IPS DF 6.9 (cell line): ENCODE measurements around the gene AK5.

Source experiments
- DNase-seq: peaks from one replicate; pipeline ENCODE4 v3.0.0-alpha.2; 2013; ENCODE audit warnings: low read depth, low spot score
- H3K27ac ChIP-seq: one replicate; pipeline ENCODE4 v1.5.1; 2013; ENCODE audit warnings: low read length, control low read depth
- H3K27me3 ChIP-seq: 2 replicates; pipeline ENCODE4 v1.6.1; 2013; ENCODE audit warnings: mild to moderate bottlenecking, low read length; ENCODE audit not compliant: control insufficient read depth, insufficient read depth
- H3K36me3 ChIP-seq: 2 replicates; pipeline ENCODE4 v1.6.1; 2013; ENCODE audit warnings: low read length; ENCODE audit not compliant: control insufficient read depth, insufficient read depth
- H3K4me1 ChIP-seq: 2 replicates; pipeline ENCODE4 v1.6.1; 2013; ENCODE audit warnings: low read length; ENCODE audit not compliant: control insufficient read depth, insufficient read depth
- H3K4me3 ChIP-seq: 2 replicates; pipeline ENCODE4 v1.5.1; 2013; ENCODE audit warnings: mild to moderate bottlenecking, low read length
- H3K9me3 ChIP-seq: 2 replicates; pipeline ENCODE4 v1.6.1; 2013; ENCODE audit warnings: low read length, inconsistent platforms; ENCODE audit not compliant: control insufficient read depth, insufficient read depth
- WGBS: extraction: QIAGEN DNeasy Blood & Tissue Kit; methylation state at CpG from one replicate; pipeline ENCODE4 v1.1.7; 2013; ENCODE audit warnings: mixed read lengths, missing lambda C conversion rate; ENCODE audit not compliant: insufficient read length, insufficient coverage; 5-methylcytosine and 5-hydroxymethylcytosine counted together

The AK5 gene

GRCh38 chr1:77265180-77265579, 16.6 kb upstream of the AK5 start:
- no peaks in the 10 kb centered on the region for H3K36me3 ChIP-seq
- no CpG with 5 or more reads among the region's 1 CpG for WGBS

GRCh38 chr1:77267035-77267434, 14.8 kb upstream of the AK5 start:
- no peaks in the 10 kb centered on the region for H3K36me3 ChIP-seq
- H3K27me3 ChIP-seq: peaks cover 2% of the 10 kb centered on the region; the same call in 1 of the 2 replicates
- no peak overlapping the region for H3K4me3 ChIP-seq
- no CpG with 5 or more reads among the region's 1 CpG for WGBS
- H3K4me1 ChIP-seq: peaks cover 3% of the 10 kb centered on the region
- H3K27ac ChIP-seq: no peak overlapping the region
- no peaks in the 10 kb centered on the region for H3K9me3 ChIP-seq
- DNase-seq: no peak

More at GRCh38 chr1:77265180-77265579, 16.6 kb upstream of the AK5 start:
- no peak for DNase-seq
- no peaks in the 10 kb centered on the region for H3K9me3 ChIP-seq
- no peak overlapping the region for H3K4me3 ChIP-seq
- peaks cover 2% of the 10 kb centered on the region; the same call in 1 of the 2 replicates for H3K27me3 ChIP-seq
- H3K4me1 ChIP-seq: peaks cover 3% of the 10 kb centered on the region
- no peak overlapping the region for H3K27ac ChIP-seq

- Histone ChIP-seq H3K27me3 (no peaks in the 10 kb centered on the region), H3K4me1 (peaks cover 2% of the 10 kb centered on the region; the same call in 1 of the 2 replicates), H3K4me3 (no peak overlapping the region), H3K36me3 (no peaks in the 10 kb centered on the region), H3K9me3 (no peaks in the 10 kb centered on the region), H3K27ac (no peak overlapping the region)
- DNase-seq: no peak
These were observed 9.8 kb upstream of the AK5 start for GRCh38 chr1:77271852-77272580.

- Histone ChIP-seq H3K36me3 (no peaks in the 10 kb centered on the region), H3K27ac (no peak overlapping the region), H3K9me3 (no peaks in the 10 kb centered on the region), H3K4me1 (peaks cover 2% of the 10 kb centered on the region; the same call in 1 of the 2 replicates), H3K4me3 (no peak overlapping the region), H3K27me3 (no peaks in the 10 kb centered on the region)
- DNase-seq: no peak
These were observed 7.9 kb upstream of the AK5 start for GRCh38 chr1:77273891-77274290.

- Histone ChIP-seq H3K27me3 (no peaks in the 10 kb centered on the region), H3K4me3 (no peak overlapping the region), H3K4me1 (no peaks in the 10 kb centered on the region), H3K9me3 (no peaks in the 10 kb centered on the region), H3K27ac (no peak overlapping the region), H3K36me3 (no peaks in the 10 kb centered on the region)
- DNase-seq: no peak
- no CpG with 5 or more reads among the region's 5 CpGs for WGBS
These were observed 6.6 kb upstream of the AK5 start for GRCh38 chr1:77275194-77275593.

GRCh38 chr1:77276941-77277340, 4.9 kb upstream of the AK5 start:
- Histone ChIP-seq H3K4me3 (no peak overlapping the region), H3K27ac (no peak overlapping the region), H3K36me3 (no peaks in the 10 kb centered on the region), H3K4me1 (no peaks in the 10 kb centered on the region), H3K27me3 (peaks cover 10% of the 10 kb centered on the region; the same call in 1 of the 2 replicates), H3K9me3 (no peaks in the 10 kb centered on the region)
- WGBS: no CpG with 5 or more reads among the region's 2 CpGs
- no peak for DNase-seq

GRCh38 chr1:77279929-77280328, 1.9 kb upstream of the AK5 start:
- H3K4me1 ChIP-seq: no peaks in the 10 kb centered on the region; the same call in 1 of the 2 replicates
- no peaks in the 10 kb centered on the region for H3K9me3 ChIP-seq
- WGBS: no CpG with 5 or more reads among the region's 2 CpGs
- peaks cover 10% of the 10 kb centered on the region; the same call in 1 of the 2 replicates for H3K27me3 ChIP-seq
- H3K36me3 ChIP-seq: no peaks in the 10 kb centered on the region
- no peak overlapping the region for H3K27ac ChIP-seq
- no peak overlapping the region for H3K4me3 ChIP-seq
- no peak for DNase-seq

GRCh38 chr1:77280962-77281361, 857 bp upstream of the AK5 start:
- Histone ChIP-seq H3K4me1 (no peaks in the 10 kb centered on the region; the same call in 1 of the 2 replicates), H3K4me3 (no peak overlapping the region), H3K36me3 (no peaks in the 10 kb centered on the region), H3K27ac (no peak overlapping the region), H3K9me3 (no peaks in the 10 kb centered on the region), H3K27me3 (peaks cover 10% of the 10 kb centered on the region; the same call in 1 of the 2 replicates)
- no peak for DNase-seq
- no CpG with 5 or more reads among the region's 4 CpGs for WGBS

GRCh38 chr1:77282187-77282865, 507 bp downstream of the AK5 start:
- Histone ChIP-seq H3K9me3 (no peaks in the 10 kb centered on the region), H3K4me3 (peak overlapping the region; percentile 62; the same call in 1 of the 2 replicates), H3K4me1 (no peaks in the 10 kb centered on the region; the same call in 1 of the 2 replicates), H3K36me3 (no peaks in the 10 kb centered on the region), H3K27me3 (peaks cover 10% of the 10 kb centered on the region; the same call in 1 of the 2 replicates), H3K27ac (no peak overlapping the region)
- no CpG with 5 or more reads among the region's 47 CpGs for WGBS
- DNase-seq: no peak

- Histone ChIP-seq H3K9me3 (no peaks in the 10 kb centered on the region), H3K4me3 (peak overlapping the region; percentile 62; the same call in 1 of the 2 replicates), H3K27me3 (peaks cover 10% of the 10 kb centered on the region; the same call in 1 of the 2 replicates), H3K4me1 (no peaks in the 10 kb centered on the region; the same call in 1 of the 2 replicates), H3K27ac (no peak overlapping the region), H3K36me3 (no peaks in the 10 kb centered on the region)
- no CpG with 5 or more reads among the region's 22 CpGs for WGBS
- DNase-seq: no peak
These were observed 1.2 kb downstream of the AK5 start for GRCh38 chr1:77282866-77283539.
